OCI-LY3 (cell line): ENCODE data around the gene ATP6V0A1.

Experiments used
- CTCF ChIP-seq: fragments of 200-600, 300-600 bp; sonication (generic); IDR thresholded peaks from 2 replicates; pipeline ENCODE4 v1.5.1; 2014; ENCODE audit warnings: antibody characterized with exemption, low read length, low read depth
- EZH2phosphoT487 ChIP-seq: fragments of 200-600 bp; shearing (Covaris generic); IDR thresholded peaks from 2 replicates; pipeline ENCODE4 v1.6.1; 2018; ENCODE audit warnings: antibody characterized with exemption, mixed run types, low read depth

- TF ChIP-seq CTCF (no peak), EZH2phosphoT487 (no peak)
These were observed 86.2 kb downstream of the ATP6V0A1 start for GRCh38 chr17:42544874-42545283.
